ENCODE results near the gene FILIP1L.
"Not testable (repeated sequence)": the region's sequence is repeated elsewhere in the genome, so short reads cannot be mapped to it uniquely, and the experiment has no call there.

The FILIP1L gene

GRCh38 chr3:100097919-100098783 is 16.1 kb downstream of the FILIP1L start:
- no peaks in the 10 kb centered on the region for H3K36me3 ChIP-seq (replicated peaks)
- no peak for DNase-seq
- no peak overlapping the region for H3K27ac ChIP-seq
- H3K27me3 ChIP-seq (replicated peaks) = no peaks in the 10 kb centered on the region
- in situ Hi-C loops (cut with HindIII; ENCODE audit: low pct_ligation_motif_present, low sequenced_read_pairs) = no loop called here
- TF ChIP-seq, protein P1, sequence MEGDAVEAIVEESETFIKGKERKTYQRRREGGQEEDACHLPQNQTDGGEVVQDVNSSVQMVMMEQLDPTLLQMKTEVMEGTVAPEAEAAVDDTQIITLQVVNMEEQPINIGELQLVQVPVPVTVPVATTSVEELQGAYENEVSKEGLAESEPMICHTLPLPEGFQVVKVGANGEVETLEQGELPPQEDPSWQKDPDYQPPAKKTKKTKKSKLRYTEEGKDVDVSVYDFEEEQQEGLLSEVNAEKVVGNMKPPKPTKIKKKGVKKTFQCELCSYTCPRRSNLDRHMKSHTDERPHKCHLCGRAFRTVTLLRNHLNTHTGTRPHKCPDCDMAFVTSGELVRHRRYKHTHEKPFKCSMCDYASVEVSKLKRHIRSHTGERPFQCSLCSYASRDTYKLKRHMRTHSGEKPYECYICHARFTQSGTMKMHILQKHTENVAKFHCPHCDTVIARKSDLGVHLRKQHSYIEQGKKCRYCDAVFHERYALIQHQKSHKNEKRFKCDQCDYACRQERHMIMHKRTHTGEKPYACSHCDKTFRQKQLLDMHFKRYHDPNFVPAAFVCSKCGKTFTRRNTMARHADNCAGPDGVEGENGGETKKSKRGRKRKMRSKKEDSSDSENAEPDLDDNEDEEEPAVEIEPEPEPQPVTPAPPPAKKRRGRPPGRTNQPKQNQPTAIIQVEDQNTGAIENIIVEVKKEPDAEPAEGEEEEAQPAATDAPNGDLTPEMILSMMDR (IDR thresholded peaks at IDR 0.05; ENCODE audit: low read depth, low read length, missing control alignments) = no peak
- no peak overlapping the region for H3K4me3 ChIP-seq (ENCODE audit: low read depth, low read length)

GRCh38 chr3:100096866-100097265 is 17.4 kb downstream of the FILIP1L start:
- Histone ChIP-seq H3K27ac (no peak overlapping the region), H3K36me3 (replicated peaks) (no peaks in the 10 kb centered on the region), H3K27me3 (replicated peaks) (no peaks in the 10 kb centered on the region), H3K4me3 (ENCODE audit: low read depth, low read length) (no peak overlapping the region)
- no peak for DNase-seq
- in situ Hi-C loops (cut with HindIII; ENCODE audit: low pct_ligation_motif_present, low sequenced_read_pairs) = no loop called here
- TF ChIP-seq, protein P1 (IDR thresholded peaks at IDR 0.05; ENCODE audit: low read depth, low read length, missing control alignments) = no peak

- in situ Hi-C loops (cut with HindIII; ENCODE audit: low pct_ligation_motif_present, low sequenced_read_pairs); H3K36me3 ChIP-seq (replicated peaks); H3K27me3 ChIP-seq (replicated peaks); DNase-seq; H3K4me3 ChIP-seq (ENCODE audit: low read depth, low read length); H3K27ac ChIP-seq: not testable (repeated sequence)
Measured at GRCh38 chr3:100096286-100096685, 18.0 kb downstream of the FILIP1L start.

GRCh38 chr3:100093831-100094230 is 20.5 kb downstream of the FILIP1L start:
- TF ChIP-seq, protein P1 (IDR thresholded peaks at IDR 0.05; ENCODE audit: low read depth, low read length, missing control alignments) = no peak
- no peak overlapping the region for H3K27ac ChIP-seq
- in situ Hi-C loops (cut with HindIII; ENCODE audit: low pct_ligation_motif_present, low sequenced_read_pairs) = no loop called here
- no peaks in the 10 kb centered on the region for H3K36me3 ChIP-seq (replicated peaks)
- DNase-seq = no peak
- H3K4me3 ChIP-seq (ENCODE audit: low read depth, low read length) = no peak overlapping the region
- H3K27me3 ChIP-seq (replicated peaks) = no peaks in the 10 kb centered on the region

- no peaks in the 10 kb centered on the region for H3K36me3 ChIP-seq (replicated peaks)
- no peaks in the 10 kb centered on the region for H3K27me3 ChIP-seq (replicated peaks)
- in situ Hi-C loops (cut with HindIII; ENCODE audit: low pct_ligation_motif_present, low sequenced_read_pairs) = no loop called here
- H3K27ac ChIP-seq = no peak overlapping the region
- no peak for DNase-seq
- TF ChIP-seq, protein P1 (IDR thresholded peaks at IDR 0.05; ENCODE audit: low read depth, low read length, missing control alignments) = no peak
- H3K4me3 ChIP-seq (ENCODE audit: low read depth, low read length) = no peak overlapping the region
Measured at GRCh38 chr3:100090669-100091005, 23.7 kb downstream of the FILIP1L start.

- peak overlapping the region; percentile 35 for H3K27ac ChIP-seq
- TF ChIP-seq, protein P1 (IDR thresholded peaks at IDR 0.05; ENCODE audit: low read depth, low read length, missing control alignments) = peak; percentile 87
- DNase-seq = peak; percentile 74
- no peaks in the 10 kb centered on the region for H3K36me3 ChIP-seq (replicated peaks)
- no peaks in the 10 kb centered on the region for H3K27me3 ChIP-seq (replicated peaks)
- no peak overlapping the region for H3K4me3 ChIP-seq (ENCODE audit: low read depth, low read length)
- in situ Hi-C loops (cut with HindIII; ENCODE audit: low pct_ligation_motif_present, low sequenced_read_pairs) = no loop called here
Measured at GRCh38 chr3:100089812-100090668, 24.3 kb downstream of the FILIP1L start.
